Stimulated activated CD8-positive, alpha-beta memory T cell treated with anti-CD3 and anti-CD28 coated beads, Interleukin-12 subunit alpha, Interleukin-12 subunit beta, amount 100 ng/mL, for 24 hours (primary cell): ENCODE measurements around the gene PLA2G3.
"Not testable (repeated sequence)": the region's sequence is repeated elsewhere in the genome, so short reads cannot be mapped to it uniquely, and the experiment has no call there.

Source experiments
- DNase-seq: peaks from one replicate; pipeline ENCODE4 v3.0.0-alpha.2; 2020; ENCODE audit errors: extremely low read depth

PLA2G3 gene

DNA sequence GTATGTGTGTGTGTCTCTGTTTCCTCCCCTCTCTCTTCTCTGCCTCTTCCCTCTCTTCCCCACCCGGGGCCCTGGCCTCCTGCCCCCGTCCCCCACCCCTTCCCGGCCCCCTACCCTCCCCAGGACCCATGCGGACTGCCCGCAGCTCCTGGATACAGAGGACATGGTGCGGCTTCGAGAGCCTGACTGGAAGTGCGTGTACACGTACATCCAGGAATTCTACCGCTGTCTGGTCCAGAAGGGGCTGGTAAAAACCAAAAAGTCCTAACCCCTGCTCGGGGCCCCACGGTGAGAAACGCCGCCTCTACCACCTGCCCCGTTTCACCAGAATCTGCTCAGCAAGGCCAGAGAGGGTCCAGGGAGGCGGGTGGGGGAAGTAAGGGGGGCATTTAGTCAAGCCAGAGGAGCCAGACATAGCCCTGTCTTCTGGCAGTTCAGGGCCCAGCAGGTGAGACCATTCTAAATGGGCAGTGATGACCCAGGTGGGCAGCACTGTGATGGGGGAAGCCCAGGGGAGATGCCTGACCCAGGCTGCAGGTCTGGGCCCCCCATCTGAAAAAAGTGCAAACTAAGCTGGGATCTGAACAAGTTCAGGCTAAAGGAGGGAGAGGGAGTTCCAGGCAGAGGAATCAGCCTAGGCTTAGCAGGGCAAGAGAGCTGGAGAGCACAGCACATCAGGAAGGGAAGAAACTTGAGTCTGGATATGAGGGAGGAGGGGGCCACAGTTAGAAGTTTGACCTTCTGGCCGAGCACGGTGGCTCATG lies 39.4 kb downstream of the PLA2G3 start:
- DNase-seq, result no peak

- DNase-seq, result no peak
These were observed 40.2 kb downstream of the PLA2G3 start for GRCh38 chr22:31099841-31100761.

- DNase-seq, result no peak
These were observed 40.9 kb downstream of the PLA2G3 start for GRCh38 chr22:31099386-31099785.

GRCh38 chr22:31098632-31099110 lies 41.6 kb downstream of the PLA2G3 start:
- DNase-seq, result no peak

DNA sequence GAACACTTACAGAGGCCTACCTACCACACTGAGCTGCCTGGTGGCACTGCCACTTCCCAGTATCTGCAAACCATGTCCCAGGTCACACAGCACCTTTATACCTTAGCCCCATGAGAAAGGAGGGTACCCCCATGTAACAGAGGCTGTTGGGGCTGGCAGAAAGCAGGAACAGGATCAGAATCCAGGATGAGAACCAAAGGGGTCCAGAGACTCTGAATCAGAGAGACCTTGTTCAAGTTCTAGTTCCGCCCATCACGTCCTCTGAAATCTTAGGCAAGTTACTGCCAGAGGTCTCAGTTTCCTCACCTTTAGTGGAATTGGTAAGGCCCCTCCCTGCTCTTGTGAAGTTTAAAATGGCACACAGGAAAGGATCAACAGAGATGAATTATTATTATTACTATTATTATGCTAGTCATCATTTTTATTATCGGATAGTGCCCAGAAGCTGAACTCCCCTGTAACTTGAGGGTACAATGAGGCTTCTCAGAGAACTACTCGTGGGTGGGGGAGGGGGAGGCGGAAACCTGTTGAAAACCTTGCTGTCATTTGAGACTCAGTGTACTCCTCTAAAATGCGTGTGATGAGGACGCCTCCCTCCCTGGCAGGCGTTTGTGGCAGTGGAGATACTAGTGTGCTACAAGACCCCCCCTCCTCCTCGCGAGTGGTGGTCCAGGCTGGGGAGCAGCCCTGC lies 42.2 kb downstream of the PLA2G3 start:
- no peak for DNase-seq

GRCh38 chr22:31097539-31097938 lies 42.8 kb downstream of the PLA2G3 start:
- DNase-seq, result not testable (repeated sequence)

GRCh38 chr22:31096657-31097279 lies 43.5 kb downstream of the PLA2G3 start:
- no peak for DNase-seq

GRCh38 chr22:31095637-31096249 lies 44.6 kb downstream of the PLA2G3 start:
- no peak for DNase-seq

- DNase-seq, result no peak
These were observed 45.6 kb downstream of the PLA2G3 start for GRCh38 chr22:31094741-31095140.

GRCh38 chr22:31094021-31094551 lies 46.2 kb downstream of the PLA2G3 start:
- DNase-seq, result no peak

DNA sequence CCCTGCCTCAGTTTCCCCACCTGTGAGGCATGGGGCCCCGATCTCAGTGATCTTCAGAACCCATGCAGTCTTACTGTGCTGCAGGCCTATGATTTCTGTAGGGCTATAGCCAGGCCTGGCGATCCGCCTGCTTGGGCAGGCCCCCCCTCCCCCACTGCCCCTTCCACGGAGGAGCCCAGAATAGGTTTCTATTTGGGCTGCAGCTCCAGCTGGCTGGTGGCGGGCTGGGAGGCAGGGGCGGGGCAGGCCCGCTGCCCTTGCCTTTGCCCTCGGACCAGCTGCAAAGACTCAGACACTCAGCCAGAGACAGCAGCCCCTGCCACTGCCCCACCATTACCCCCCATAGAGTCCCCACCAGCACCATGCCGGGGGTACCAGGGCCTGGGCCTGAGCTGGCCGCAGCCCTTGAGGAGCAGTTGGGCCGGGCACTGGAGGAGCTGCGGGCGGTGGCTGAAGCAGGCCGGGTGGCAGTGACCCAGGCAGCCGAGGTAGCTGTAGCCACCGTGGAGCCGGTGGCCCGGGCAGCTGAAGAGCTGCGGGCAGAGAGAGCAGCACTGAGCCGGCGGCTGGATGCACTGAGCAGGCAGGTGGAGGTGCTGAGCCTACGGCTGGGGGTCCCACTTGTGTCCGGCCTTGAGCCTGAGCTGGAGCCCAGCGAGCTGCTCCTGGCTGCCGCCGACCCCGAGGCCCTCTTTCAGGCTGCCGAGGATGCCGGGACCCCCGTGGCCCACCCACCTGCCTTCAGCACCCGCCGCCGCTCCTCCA lies 47.0 kb downstream of the PLA2G3 start:
- DNase-seq, result no peak

- no peak for DNase-seq
These were observed 48.1 kb downstream of the PLA2G3 start for GRCh38 chr22:31092161-31092560.

DNA sequence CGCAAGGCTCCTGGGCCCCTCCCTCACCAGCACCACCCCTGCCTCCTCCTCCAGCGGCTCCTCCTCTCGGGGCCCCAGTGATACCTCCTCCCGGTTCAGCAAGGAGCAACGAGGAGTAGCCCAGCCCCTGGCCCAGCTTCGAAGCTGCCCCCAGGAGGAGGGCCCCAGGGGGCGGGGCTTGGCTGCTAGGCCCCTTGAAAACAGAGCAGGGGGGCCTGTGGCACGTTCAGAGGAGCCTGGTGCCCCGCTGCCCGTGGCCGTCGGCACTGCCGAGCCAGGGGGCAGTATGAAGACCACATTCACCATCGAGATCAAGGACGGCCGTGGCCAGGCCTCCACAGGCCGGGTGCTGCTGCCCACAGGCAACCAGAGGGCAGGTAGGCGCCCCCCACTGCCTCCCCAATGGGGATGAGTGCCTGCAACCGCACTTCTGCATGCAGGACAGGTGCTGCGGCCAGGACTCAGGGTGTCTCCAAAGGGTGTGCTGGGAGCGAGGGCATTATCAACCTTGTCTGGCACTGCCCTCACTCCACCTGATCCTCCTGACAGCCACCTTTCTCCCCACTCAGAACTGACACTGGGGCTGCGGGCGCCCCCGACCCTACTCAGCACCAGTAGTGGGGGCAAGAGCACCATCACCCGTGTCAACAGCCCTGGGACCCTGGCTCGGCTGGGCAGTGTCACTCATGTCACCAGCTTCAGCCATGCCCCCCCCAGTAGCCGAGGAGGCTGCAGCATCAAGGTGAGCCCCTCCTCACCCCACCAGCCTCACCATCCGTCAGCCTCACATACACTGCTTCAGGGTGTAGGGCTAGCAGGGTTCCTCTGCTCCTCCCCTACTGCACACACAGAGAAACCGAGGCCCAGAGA lies 49.0 kb downstream of the PLA2G3 start:
- no peak for DNase-seq

GRCh38 chr22:31090217-31091085 lies 49.9 kb downstream of the PLA2G3 start:
- no peak for DNase-seq

GRCh38 chr22:31089160-31090100 lies 50.9 kb downstream of the PLA2G3 start:
- no peak for DNase-seq

- DNase-seq, result no peak
These were observed 51.9 kb downstream of the PLA2G3 start for GRCh38 chr22:31088233-31088986.
